Measurements from ENCODE around the gene HORMAD2.

DNA sequence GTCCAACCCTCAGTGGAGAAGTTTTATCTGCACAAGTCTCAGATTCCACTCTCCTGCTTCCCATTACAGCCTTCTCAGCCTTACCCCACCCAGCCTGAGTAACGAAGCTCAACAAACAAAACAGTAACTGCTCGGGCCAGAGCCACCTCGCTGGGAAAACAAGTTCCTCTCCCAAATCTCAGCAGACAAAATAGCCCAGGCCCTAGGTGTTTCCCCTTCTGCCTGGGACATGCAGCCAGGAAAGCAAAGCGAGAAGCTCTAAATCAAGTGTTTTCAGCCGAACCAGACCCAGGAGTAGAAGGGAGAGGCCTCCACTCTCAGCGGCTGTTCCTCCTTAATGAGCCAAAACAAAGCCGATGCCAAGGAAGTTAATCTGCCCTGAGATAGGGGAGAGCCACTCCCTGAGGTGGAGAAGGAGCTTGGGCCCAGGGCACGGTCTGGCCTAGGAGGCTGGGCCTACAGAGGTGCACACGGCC is 122.3 kb downstream of the HORMAD2 start:
- TF ChIP-seq, protein P1, sequence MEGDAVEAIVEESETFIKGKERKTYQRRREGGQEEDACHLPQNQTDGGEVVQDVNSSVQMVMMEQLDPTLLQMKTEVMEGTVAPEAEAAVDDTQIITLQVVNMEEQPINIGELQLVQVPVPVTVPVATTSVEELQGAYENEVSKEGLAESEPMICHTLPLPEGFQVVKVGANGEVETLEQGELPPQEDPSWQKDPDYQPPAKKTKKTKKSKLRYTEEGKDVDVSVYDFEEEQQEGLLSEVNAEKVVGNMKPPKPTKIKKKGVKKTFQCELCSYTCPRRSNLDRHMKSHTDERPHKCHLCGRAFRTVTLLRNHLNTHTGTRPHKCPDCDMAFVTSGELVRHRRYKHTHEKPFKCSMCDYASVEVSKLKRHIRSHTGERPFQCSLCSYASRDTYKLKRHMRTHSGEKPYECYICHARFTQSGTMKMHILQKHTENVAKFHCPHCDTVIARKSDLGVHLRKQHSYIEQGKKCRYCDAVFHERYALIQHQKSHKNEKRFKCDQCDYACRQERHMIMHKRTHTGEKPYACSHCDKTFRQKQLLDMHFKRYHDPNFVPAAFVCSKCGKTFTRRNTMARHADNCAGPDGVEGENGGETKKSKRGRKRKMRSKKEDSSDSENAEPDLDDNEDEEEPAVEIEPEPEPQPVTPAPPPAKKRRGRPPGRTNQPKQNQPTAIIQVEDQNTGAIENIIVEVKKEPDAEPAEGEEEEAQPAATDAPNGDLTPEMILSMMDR (IDR thresholded peaks at IDR 0.05 in 4 of 5, conservative IDR thresholded peaks at IDR 0.05 in 1 of 5) = no peak
- no peak for TF ChIP-seq POLR2A (IDR thresholded peaks at IDR 0.05)

All from gastrocnemius medialis (tissue), 4 donors.